Measurements from ENCODE around the gene ATP10D. TPM values are rescaled to one million over a fixed set of nuclear protein-coding genes. Genes with fewer than 3 reads are reported as not detected.
"Not testable (repeated sequence)": the region's sequence is repeated elsewhere in the genome, so short reads cannot be mapped to it uniquely, and the experiment has no call there.

The ATP10D gene
- total RNA-seq, 2 donors from 2014 or later: 25.3 to 26.3 TPM

GRCh38 chr4:47485768-47486167 is 693 bp downstream of the ATP10D start:
- no peak for DNase-seq (ENCODE audit: low spot score)
- intact Hi-C loops (cut with DNase I): no loop called here

DNA sequence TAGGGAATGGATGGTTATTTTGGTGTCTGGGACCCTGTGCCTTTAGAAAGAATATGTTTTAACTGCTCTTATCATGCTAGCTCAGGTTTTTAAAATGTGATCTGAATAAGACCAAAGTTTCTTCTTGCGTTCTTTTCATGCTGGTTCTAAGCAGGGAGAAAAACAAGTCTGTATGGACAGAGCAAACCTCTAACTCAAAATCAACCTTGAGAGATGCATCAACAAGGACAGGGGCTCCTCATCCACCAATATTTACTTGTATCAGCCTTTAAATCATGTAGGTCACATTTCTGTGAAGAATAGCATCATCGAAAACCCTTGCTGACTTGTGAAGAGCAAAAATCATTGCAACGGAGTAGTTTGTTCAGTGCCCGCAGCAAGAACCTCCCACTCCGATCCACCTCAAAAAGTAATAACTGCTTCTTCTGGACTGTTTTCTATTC is 1.2 kb downstream of the ATP10D start:
- intact Hi-C loops (cut with DNase I): no loop called here
- DNase-seq (ENCODE audit: low spot score): no peak

DNA sequence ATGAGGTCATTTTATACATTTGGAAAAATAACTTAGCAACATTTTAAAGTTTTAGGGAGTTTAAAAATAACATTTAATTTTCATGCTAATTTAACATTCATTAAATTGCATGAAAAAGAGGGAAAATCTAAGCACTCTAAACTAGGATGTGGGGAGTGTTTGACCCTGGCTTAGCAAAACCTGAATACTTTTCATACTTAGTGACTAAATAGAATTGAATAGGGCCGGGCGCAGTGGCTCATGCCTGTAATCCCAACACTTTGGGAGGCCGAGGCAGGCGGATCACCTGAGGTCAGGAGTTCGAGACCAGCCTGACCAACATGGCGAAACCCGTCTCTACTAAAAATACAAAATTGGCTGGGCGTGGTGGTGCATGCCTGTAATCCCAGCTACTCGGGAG is 1.7 kb downstream of the ATP10D start:
- intact Hi-C loops (cut with DNase I); DNase-seq (ENCODE audit: low spot score): not testable (repeated sequence)

DNA sequence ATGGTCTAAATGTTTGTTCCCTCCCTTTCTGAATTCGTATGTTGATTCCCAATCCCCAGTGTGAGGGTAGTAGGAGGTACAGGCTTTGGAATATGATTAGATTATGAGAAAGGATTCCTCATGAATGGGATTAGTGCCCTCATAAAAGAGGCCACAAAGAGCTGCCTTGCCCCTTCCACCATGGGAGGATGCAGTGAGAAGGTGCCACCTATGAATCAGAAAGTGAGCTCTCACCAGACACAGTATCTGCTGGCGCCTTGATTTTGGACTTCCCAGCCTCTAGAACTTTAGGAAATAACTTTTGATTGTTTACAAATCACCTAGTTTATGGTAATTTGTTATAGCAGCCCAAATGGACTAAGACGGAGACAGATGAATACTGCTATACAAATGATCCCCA is 3.6 kb downstream of the ATP10D start:
- intact Hi-C loops (cut with DNase I): no loop called here
- no peak for DNase-seq (ENCODE audit: low spot score)

DNA sequence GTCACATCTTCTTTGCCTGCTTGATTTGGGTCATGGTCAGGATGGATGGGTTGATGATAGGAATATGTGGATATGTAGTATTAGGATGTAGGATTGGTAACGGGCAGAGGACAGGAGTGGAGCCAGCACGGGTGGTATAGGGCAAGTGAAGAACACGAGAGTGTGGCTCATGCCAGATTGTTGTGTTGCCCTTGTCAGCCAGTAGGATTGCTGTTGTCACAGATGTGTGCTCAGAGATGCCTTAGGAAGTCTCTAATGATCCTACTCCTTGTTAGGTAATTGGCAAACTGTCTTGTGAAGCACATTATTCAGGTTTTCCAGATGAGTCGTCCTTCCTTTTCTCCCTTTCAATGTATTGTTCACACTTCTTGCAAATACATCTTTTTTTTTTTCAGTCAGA is 5.5 kb downstream of the ATP10D start:
- no peak for DNase-seq (ENCODE audit: low spot score)
- intact Hi-C loops (cut with DNase I): no loop called here

DNA sequence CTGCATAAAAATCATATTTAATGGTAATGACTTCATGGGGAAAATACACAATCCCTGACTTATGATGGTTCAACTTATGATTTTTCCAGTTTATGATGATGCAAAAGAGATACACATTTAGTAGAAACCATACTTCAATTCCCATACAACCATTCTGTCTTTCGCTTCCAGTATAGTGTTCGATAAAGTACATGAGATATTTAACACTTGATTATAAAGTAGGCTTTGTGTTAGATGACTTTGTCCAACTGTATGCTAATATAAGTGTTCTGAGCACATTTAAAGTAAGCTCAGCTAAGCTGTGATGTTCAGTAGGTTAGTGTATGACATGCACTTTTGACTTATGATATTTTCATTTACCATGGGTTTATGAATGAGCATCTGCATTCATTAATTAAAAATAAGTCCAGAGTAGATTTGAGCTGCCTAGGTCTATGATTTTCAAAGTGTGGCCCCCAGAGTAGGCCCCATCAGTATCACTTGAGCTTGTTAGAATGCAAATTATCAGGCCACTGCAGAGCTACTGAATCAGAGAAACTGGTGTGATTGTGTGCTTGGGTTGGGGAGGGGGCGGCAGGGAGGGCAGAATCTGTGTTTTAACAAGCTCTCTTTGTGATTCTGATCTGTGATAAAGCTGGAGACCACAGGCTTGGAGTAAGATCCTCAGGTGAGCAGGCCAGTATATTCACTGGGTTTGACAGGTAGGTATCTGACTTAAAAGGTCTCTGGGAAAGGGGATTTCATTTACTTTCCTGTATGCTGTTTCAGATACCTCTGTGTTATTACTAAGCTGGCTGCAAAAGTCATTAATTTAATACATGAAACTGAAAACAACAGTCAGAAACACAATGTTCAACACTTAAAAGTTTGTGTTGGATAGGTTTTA is 8.4 kb downstream of the ATP10D start:
- no peak for DNase-seq (ENCODE audit: low spot score)
- intact Hi-C loops (cut with DNase I): no loop called here

GRCh38 chr4:47494124-47494430 is 9.0 kb downstream of the ATP10D start:
- no peak for DNase-seq (ENCODE audit: low spot score)
- intact Hi-C loops (cut with DNase I): no loop called here

- no peak for DNase-seq (ENCODE audit: low spot score)
- intact Hi-C loops (cut with DNase I): no loop called here
Observed at GRCh38 chr4:47498899-47499298, 13.8 kb downstream of the ATP10D start.

DNA sequence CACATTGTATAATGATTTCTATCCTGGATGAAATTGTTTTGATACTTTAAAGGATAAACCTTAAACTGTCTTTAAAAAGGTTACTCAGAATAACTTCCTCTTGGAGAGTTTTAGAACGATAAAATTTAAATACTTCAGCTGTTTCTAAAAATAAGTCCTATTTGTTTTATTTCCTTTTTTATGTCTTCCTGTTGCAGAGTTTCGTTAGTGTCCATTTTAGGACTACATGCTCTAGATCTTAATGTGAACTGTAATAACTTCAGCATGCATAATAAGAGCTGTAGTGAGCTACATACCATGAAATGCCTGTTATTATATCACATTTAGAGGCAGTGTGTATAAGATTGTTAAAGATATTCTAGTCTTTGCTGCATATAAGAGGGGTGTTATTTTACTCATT is 14.6 kb downstream of the ATP10D start:
- no peak for DNase-seq (ENCODE audit: low spot score)
- intact Hi-C loops (cut with DNase I): no loop called here

DNA sequence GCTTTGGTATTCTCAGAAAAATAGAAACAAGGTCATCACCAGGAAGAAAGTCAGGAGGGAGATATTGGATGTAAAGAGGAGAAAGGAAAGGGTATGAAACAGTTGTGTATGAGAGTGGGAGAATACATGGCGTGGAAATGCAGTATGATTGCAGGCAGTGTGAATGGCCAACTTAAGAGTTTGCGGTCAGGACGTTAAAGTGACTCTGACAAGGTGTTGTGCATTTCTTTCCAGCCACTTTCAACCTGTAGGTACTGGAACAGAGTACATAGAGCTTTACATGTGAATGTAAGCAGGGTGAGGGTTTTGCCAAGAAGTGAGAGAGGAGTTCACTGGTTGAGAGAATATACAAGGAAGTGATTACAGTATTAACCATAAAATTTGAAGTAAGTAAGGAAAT is 15.7 kb downstream of the ATP10D start:
- intact Hi-C loops (cut with DNase I): no loop called here
- DNase-seq (ENCODE audit: low spot score): no peak

DNA sequence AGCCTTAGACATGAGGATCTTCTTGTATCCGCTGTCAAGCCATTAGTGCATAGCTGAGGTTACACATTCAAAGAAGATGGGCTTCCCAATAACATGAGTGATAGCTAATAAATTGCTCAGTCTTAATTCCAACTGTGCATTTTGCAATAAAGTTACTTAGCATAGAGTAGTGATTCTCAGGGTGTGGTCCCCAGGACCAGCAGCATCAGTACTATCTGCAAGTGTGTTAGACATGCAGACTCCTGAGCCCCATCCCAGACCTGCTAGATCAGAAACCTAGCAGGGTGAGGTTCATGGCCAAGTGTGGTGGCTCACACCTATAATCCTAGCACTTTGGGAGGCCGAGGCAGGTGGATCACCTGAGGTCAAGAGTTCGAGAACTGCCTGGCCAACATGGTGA is 20.1 kb downstream of the ATP10D start:
- no peak for DNase-seq (ENCODE audit: low spot score)
- intact Hi-C loops (cut with DNase I): no loop called here

GRCh38 chr4:47505666-47506065 is 20.6 kb downstream of the ATP10D start:
- DNase-seq (ENCODE audit: low spot score): no peak
- intact Hi-C loops (cut with DNase I): no loop called here

DNA sequence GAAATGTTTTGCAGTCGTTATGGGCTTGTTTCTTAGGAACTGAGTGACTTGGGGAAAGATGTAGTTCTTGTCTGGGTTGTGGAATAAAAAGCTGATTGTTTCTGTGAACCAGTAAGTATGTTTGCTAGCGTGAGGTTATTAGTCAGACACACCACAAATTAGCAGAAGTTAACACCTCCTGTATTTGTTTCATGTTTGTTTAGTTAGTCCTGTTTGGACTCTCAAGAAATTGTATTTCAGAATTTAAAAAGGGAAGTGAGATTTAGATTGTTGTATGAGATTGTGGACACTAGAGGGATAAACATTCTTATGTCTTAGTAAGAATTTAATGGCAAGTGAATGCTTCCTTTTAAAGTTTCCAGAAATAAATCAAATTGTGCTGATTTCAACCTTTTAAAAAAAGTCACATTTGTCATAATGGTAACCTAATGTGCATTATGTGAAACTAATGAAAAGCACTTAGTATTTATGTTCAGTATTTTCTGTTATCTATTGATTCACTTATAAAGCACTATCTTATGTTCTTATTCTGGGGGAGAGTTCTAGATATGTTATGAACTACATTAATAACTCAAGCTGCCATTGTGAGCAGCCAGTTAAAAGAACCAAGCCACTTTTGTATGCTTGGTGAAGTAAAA is 25.6 kb downstream of the ATP10D start:
- DNase-seq (ENCODE audit: low spot score): no peak
- intact Hi-C loops (cut with DNase I): no loop called here

DNA sequence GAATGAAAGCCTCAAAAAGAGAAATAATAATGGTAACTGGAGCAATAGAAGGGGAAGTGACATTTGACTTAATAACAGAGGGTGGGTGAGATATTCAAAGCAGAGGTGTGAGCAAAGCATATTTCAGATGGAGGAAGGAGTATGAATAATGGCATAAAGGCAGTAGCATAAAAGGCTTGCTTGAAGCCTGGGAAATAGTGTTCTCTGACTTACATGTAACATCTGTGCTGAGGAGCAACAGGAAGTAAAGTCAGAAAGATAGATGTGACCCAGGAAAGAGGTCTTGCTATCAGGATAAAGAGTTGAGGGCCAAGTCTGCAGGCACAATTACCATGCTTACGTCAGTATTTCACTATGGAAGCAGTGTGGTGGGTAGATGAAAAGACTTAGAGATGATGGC is 28.4 kb downstream of the ATP10D start:
- intact Hi-C loops (cut with DNase I): no loop called here
- no peak for DNase-seq (ENCODE audit: low spot score)

- intact Hi-C loops (cut with DNase I): no loop called here
Observed at GRCh38 chr4:47519239-47519883, 34.3 kb downstream of the ATP10D start.

DNA sequence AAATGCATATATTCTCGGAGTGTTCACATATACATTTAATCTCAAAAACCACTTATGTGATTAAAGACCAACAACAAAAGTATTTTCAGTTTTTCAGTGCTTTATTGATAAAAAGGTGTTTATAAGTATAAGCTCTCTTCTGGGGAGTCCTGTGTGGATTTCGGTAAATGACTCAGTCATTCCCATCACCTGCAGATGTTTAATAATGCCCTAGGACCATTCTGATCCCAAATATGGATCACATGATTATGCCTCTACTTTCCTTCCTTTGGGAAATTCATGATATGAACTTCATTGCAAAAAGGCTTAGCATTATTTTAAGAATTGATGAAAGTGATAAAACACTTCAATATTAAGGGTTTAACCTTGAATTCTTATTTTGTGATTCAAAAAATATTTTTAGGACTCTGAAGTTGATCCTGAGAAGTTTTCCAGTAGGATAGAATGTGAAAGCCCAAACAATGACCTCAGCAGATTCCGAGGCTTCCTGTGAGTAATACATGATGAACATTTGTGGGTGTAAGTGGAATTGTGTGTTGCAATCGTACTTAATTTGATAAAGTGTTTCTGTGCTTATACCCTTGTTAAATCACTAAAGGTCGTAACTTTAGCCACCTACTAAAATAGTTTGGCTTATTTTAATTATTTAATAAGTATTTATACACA is 40.2 kb downstream of the ATP10D start:
- intact Hi-C loops (cut with DNase I): no loop called here
- no peak for DNase-seq (ENCODE audit: low spot score)

More at GRCh38 chr4:47519239-47519883, 34.3 kb downstream of the ATP10D start:
- DNase-seq (ENCODE audit: low spot score): no peak

DNA sequence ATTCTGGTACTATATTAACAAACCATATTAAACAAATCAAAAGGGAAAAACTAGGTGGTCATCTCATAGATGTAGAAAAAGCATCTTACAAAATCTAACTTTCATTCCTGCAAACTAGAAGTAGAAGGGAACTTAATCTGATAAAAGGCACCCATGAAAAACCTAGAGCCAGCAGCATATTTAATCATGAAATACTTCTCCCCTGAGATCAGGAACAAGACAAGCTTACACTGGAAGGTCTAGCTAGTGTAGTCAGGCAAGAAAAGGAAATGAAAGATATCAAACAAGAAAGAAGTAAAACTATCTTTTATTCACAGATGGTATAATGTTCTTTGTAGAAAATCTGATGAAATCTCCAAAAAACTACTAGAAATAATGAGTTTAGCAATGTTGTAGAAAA is 41.2 kb downstream of the ATP10D start:
- intact Hi-C loops (cut with DNase I): no loop called here
- no peak for DNase-seq (ENCODE audit: low spot score)

GRCh38 chr4:47528646-47529045 is 43.6 kb downstream of the ATP10D start:
- intact Hi-C loops (cut with DNase I); DNase-seq (ENCODE audit: low spot score): not testable (repeated sequence)

DNA sequence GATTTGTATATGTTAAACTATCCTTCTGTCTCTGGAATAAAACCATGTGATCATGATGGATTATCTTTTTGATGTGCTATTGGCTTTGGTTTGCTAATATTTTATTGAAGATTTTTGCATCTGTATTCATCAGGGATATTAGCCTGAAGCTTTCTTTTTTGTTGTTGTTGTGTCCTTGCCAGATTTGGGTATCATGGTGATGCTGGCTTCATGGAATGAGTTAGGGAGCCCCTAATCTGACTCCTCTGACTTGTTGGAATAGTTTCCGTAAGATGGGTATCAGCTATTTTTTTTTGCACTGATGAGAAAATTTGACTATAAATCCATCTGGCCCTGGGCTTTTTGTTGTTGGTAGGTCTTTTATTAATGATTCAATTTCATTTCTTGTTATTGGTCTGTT is 45.7 kb downstream of the ATP10D start:
- intact Hi-C loops (cut with DNase I): no loop called here
- no peak for DNase-seq (ENCODE audit: low spot score)
